H1 (cell line): ENCODE data around the gene RCOR2. TPM values are rescaled to one million over a fixed set of nuclear protein-coding genes. Genes with fewer than 3 reads are reported as not detected.

ENCODE experiments used
- ASH2L ChIP-seq: fragments of 200-600, 300-600 bp; sonication (generic); IDR thresholded peaks from one replicate; pipeline ENCODE4 v1.7.1; 2017; ENCODE audit warnings: low read length
- CREB1 ChIP-seq: IDR thresholded peaks from 2 replicates; pipeline ENCODE4 v1.6.1; 2012; ENCODE audit warnings: inconsistent platforms
- KDM4A ChIP-seq: IDR thresholded peaks from one replicate; pipeline ENCODE4 v1.7.1; 2012; ENCODE audit warnings: low read depth, mild to moderate bottlenecking, moderate library complexity, low read length, inconsistent platforms; ENCODE audit not compliant: severe bottlenecking
- PHF8 ChIP-seq: fragments of 200-600 bp; sonication (generic); conservative IDR thresholded peaks from 2 replicates; pipeline ENCODE4 v1.7.1; 2012; ENCODE audit warnings: low read depth, mild to moderate bottlenecking, inconsistent platforms, low read length, moderate library complexity
- POLR2AphosphoS5 ChIP-seq: IDR thresholded peaks from 2 replicates; pipeline ENCODE4 v1.6.1; 2011; ENCODE audit warnings: low read depth, low read length
- RAD21 ChIP-seq, 2 experiments: IDR thresholded peaks in 1 of 2; conservative IDR thresholded peaks in 1 of 2; 2 replicates each; pipeline ENCODE4 v1.6.1; 2011; ENCODE audit warnings: low read depth in 2 of 2, low read length in 2 of 2, improper control_type of control experiment in 1 of 2, inconsistent platforms in 1 of 2, mild to moderate bottlenecking in 1 of 2, moderate library complexity in 1 of 2
- SIN3A ChIP-seq, 2 experiments: IDR thresholded peaks in 1 of 2; conservative IDR thresholded peaks in 1 of 2; 2 replicates each; pipeline ENCODE4 v1.6.1; 2011 to 2012; ENCODE audit warnings: low read length in 2 of 2, improper control_type of control experiment in 1 of 2, low read depth in 1 of 2, mild to moderate bottlenecking in 1 of 2
- TAF7 ChIP-seq: optimal IDR thresholded peaks from 2 replicates; pipeline ENCODE3; 2011; ENCODE audit warnings: low read depth, mild to moderate bottlenecking, inconsistent platforms, low read length, moderate library complexity, borderline replicate concordance
- TBP ChIP-seq: IDR thresholded peaks from 2 replicates; pipeline ENCODE4 v1.6.1; 2011; ENCODE audit warnings: low read depth, low read length, improper control_type of control experiment
- polyA plus RNA-seq, 7 experiments: library from polyadenylated mRNA; depleted of rRNA in 3 of 7; stranded (reverse) in 5 of 7; unstranded in 2 of 7; fragments of >200 nt in 5 of 7; fragments of 200-250 nt in 2 of 7; gene quantifications; 1 replicate in 5 of 7; 2 replicates in 1 of 7; 4 replicates in 1 of 7; pipeline versions ENCODE4 v1.2.1 to v1.2.3, GENCODE V29; 2011 to 2013; ENCODE audit warnings: missing spikeins in 2 of 7, mixed read lengths in 2 of 7
- total RNA-seq: library from RNA; stranded (reverse); fragmentation: NEBNext Ultra II Directional; extraction: Animal tissue kit (Norgen Biotek cat#: 25700); gene quantifications from 2 replicates; pipeline ENCODE4 v1.2.1, GENCODE V29; 2021

The RCOR2 gene
- total and polyA plus RNA-seq, 2 of the 8 experiments (the other 6 are each of a cell fraction or from before 2014, with no cell fraction given) = 54.6 to 78.0 TPM

GRCh38 chr11:63915961-63916836 is 765 bp downstream of the RCOR2 start (continued):
- TF ChIP-seq SIN3A (conservative IDR thresholded peaks at IDR 0.05 in 1 of 2, IDR thresholded peaks at IDR 0.05 in 1 of 2; ENCODE audit: low read depth in 1 of 2, low read length in 2 of 2) = peak in 1 of 2 experiments; percentile 70; a peak in 2 of 4 replicates
- TF ChIP-seq TAF7 = no peak
- peak; percentile 22 for TF ChIP-seq ASH2L
- 0 out of 2 replicates have a peak, but pooled peaks have one; percentile 35 for TF ChIP-seq PHF8
- TF ChIP-seq RAD21 (IDR thresholded peaks at IDR 0.05 in 1 of 2, conservative IDR thresholded peaks at IDR 0.05 in 1 of 2; ENCODE audit: low read depth in 2 of 2, low read length in 2 of 2) = peak; percentile 49 to 69; a peak in 3 of 4 replicates
- peak; percentile 65; the same call in 1 of the 2 replicates for TF ChIP-seq POLR2AphosphoS5
- TF ChIP-seq KDM4A = peak; percentile 80
- TF ChIP-seq TBP = peak; percentile 13; the same call in 1 of the 2 replicates
- peak; percentile 47 for TF ChIP-seq CREB1
